ENCODE results near the gene HAO1. TPM values are rescaled to one million over a fixed set of nuclear protein-coding genes. Genes with fewer than 3 reads are reported as not detected.

Gene HAO1
- not detected in 2 replicates for total RNA-seq
- not detected in 2 replicates for polyA plus RNA-seq
- not detected in 2 replicates for polyA plus RNA-seq (2011; cell fraction: cytosol; rRNA removed)
- not detected in 2 replicates for polyA plus RNA-seq (2011; cell fraction: nucleus; rRNA removed)
- polyA plus RNA-seq (2012): not detected in 2 replicates
- not detected in 2 replicates for polyA minus RNA-seq
- not detected for polyA minus RNA-seq (2011; cell fraction: cytosol; rRNA and poly(A)+ RNA removed)
- polyA minus RNA-seq (2011; cell fraction: nucleus; rRNA and poly(A)+ RNA removed): not detected in 2 replicates
- percentile 3 among the genes with signal in this experiment for Bru-seq, nascent RNA
- not detected for BruChase-seq, experiment 1, labeled RNA remaining after a 6-hour chase
- not detected for BruChase-seq, experiment 2, labeled RNA remaining after a 2-hour chase
- long read RNA-seq: 0 reads

- H3K9me1 ChIP-seq (replicated peaks; ENCODE audit: control insufficient read depth, extremely low read depth, insufficient read depth, low read length): no peaks in the 10 kb centered on the region
- H3K4me2 ChIP-seq (ENCODE audit: insufficient read depth, low read length): peak within 1 kb of the TSS; percentile 40
- H3K4me3 ChIP-seq (replicated peaks in 1 of 3; ENCODE audit: insufficient read depth in 1 of 3, low read depth in 1 of 3, low read length in 3 of 3): no peak within 1 kb of the TSS
- DNase-seq (ENCODE audit: low read depth, low spot score) (no peak), FAIRE-seq (no peak)
- H2AFZ ChIP-seq (ENCODE audit: low read depth, low read length): no peak within 1 kb of the TSS
- intact Hi-C loops (cut with micrococcal nuclease): no loop called here
- H3K27ac ChIP-seq (ENCODE audit: insufficient read depth, low read depth, low read length): no peak within 1 kb of the TSS
- no peaks in the 10 kb centered on the region for H3K36me3 ChIP-seq (ENCODE audit: control insufficient read depth in 2 of 2, extremely low read depth in 1 of 2, insufficient read depth in 2 of 2, low read length in 2 of 2)
- no peaks in the 10 kb centered on the region for H4K20me1 ChIP-seq (replicated peaks; ENCODE audit: control insufficient read depth, extremely low read depth, insufficient read depth, low read length)
- H3K9ac ChIP-seq (replicated peaks; ENCODE audit: extremely low read depth, insufficient read depth, low read length): no peak within 1 kb of the TSS
- ChIA-PET CTCF (interaction anchor here (1.4 kb wide), 1 partner anchor 781 kb away, joined by 11 read pairs; no protein-coding TSS in a partner anchor), POLR2A (no interaction called here)
- H3K79me2 ChIP-seq (ENCODE audit: control insufficient read depth, insufficient read depth, low read length): no peaks in the 10 kb centered on the region
- dilution Hi-C loops (cut with MboI; ENCODE audit: extremely low pct_ligation_motif_present, low sequenced_read_pairs): no loop called here
- no TSS peak for BruUV-seq (replicated peaks)
- peaks cover 10% of the 10 kb centered on the region for H3K4me1 ChIP-seq (ENCODE audit: control insufficient read depth, extremely low read depth, insufficient read depth, low read length)
- TF ChIP-seq JUN (IDR thresholded peaks at IDR 0.05; ENCODE audit: borderline replicate concordance, insufficient read depth, insufficient read length, low read depth): no peak
- no peak for TF ChIP-seq EZH2 (IDR thresholded peaks at IDR 0.05; ENCODE audit: borderline replicate concordance, low read depth, low read length, severe bottlenecking)
- no peak for TF ChIP-seq MAX (IDR thresholded peaks at IDR 0.05; ENCODE audit: insufficient read depth, insufficient read length)
- no peak for TF ChIP-seq GATA2 (IDR thresholded peaks at IDR 0.05; ENCODE audit: insufficient read depth, insufficient read length, low read depth, low read length)
- no peak for TF ChIP-seq CTCF (IDR thresholded peaks at IDR 0.05; ENCODE audit: extremely low read depth in 1 of 2, insufficient read depth in 1 of 2, low read depth in 1 of 2, low read length in 2 of 2)
- TF ChIP-seq MYC (IDR thresholded peaks at IDR 0.05; ENCODE audit: low read depth, low read length): no peak
- TF ChIP-seq POLR2AphosphoS5 (IDR thresholded peaks at IDR 0.05; ENCODE audit: insufficient read depth, low read depth, low read length): no peak
- no peak for TF ChIP-seq FOS (IDR thresholded peaks at IDR 0.05; ENCODE audit: borderline replicate concordance, insufficient read depth, low read length)
- no peak for TF ChIP-seq POLR2A (IDR thresholded peaks at IDR 0.05; ENCODE audit: low read depth, low read length)
- no peaks in the 10 kb centered on the region for H3K27me3 ChIP-seq (ENCODE audit: control insufficient read depth in 2 of 2, insufficient read depth in 2 of 2, low read length in 2 of 2)
- no peaks in the 10 kb centered on the region for H3K9me3 ChIP-seq (replicated peaks; ENCODE audit: control insufficient read depth, insufficient read depth, low read length)
Measured at GRCh38 chr20:7940341-7940740, at the start of gene HAO1. HAO1 (minus strand) TSS chr20:7940458; CDS start chr20:7940422, 36 bp downstream.

Measured in endothelial cell of umbilical vein (primary cell).